Lung (tissue), 12 donors: Measurements from ENCODE around the gene MGP. TPM values are rescaled to one million over a fixed set of nuclear protein-coding genes. Genes with fewer than 3 reads are reported as not detected.

ENCODE experiments used
- ATAC-seq: fragments of 200-7000 bp; cut with Tn5 transposase; one replicate; pipeline ENCODE4 v1.9.1; 2020; ENCODE audit warnings: moderate number of reproducible peaks; ENCODE audit not compliant: insufficient read depth, low FRiP score
- DNase-seq, 3 donors: peaks; one replicate each; pipeline ENCODE4 v3.0.0-alpha.2; 2013 to 2017
- H3K27ac ChIP-seq, 2 donors: one replicate each; pipeline ENCODE4 v1.5.1; 2013; ENCODE audit warnings: mild to moderate bottlenecking in 2 of 2, moderate library complexity in 2 of 2, control low read depth in 1 of 2, inconsistent platforms in 1 of 2, low read depth in 1 of 2, low read length in 1 of 2
- H3K27me3 ChIP-seq, 3 donors: one replicate each; pipeline ENCODE4 v1.5.1; 2013; ENCODE audit warnings: low read length in 2 of 3; ENCODE audit not compliant: control insufficient read depth in 3 of 3, insufficient read depth in 3 of 3
- H3K36me3 ChIP-seq, 4 donors: one replicate each; pipeline ENCODE4 v1.5.1; 2013; ENCODE audit warnings: low read length in 4 of 4, mild to moderate bottlenecking in 1 of 4, moderate library complexity in 1 of 4; ENCODE audit not compliant: control insufficient read depth in 4 of 4, insufficient read depth in 4 of 4
- H3K4me1 ChIP-seq, 5 donors: one replicate each; pipeline ENCODE4 v1.5.1; 2013; ENCODE audit warnings: low read length in 5 of 5, mild to moderate bottlenecking in 2 of 5, moderate library complexity in 1 of 5; ENCODE audit not compliant: control insufficient read depth in 5 of 5, insufficient read depth in 5 of 5
- H3K4me3 ChIP-seq: one replicate; pipeline ENCODE4 v1.5.1; 2013; ENCODE audit warnings: mild to moderate bottlenecking, control low read depth, moderate library complexity
- H3K9ac ChIP-seq, 2 donors: one replicate each; pipeline ENCODE4 v1.5.1; 2013; ENCODE audit warnings: low read length in 2 of 2, control low read depth in 1 of 2; ENCODE audit not compliant: insufficient read depth in 1 of 2
- H3K9me3 ChIP-seq, 4 donors: one replicate each; pipeline ENCODE4 v1.5.1; 2013; ENCODE audit warnings: low read length in 3 of 4, mild to moderate bottlenecking in 1 of 4, moderate library complexity in 1 of 4; ENCODE audit not compliant: control insufficient read depth in 4 of 4, insufficient read depth in 3 of 4
- CTCF ChIP-seq: IDR thresholded peaks from 2 replicates; pipeline ENCODE4 v1.5.1; 2012; ENCODE audit warnings: mild to moderate bottlenecking; ENCODE audit errors: control extremely low read depth, extremely low read depth
- WGBS, 2 donors: extraction: QIAGEN DNeasy Blood & Tissue Kit; methylation state at CpG; one replicate each; pipeline ENCODE4 v1.1.7; 2013; 5-methylcytosine and 5-hydroxymethylcytosine counted together
- polyA plus RNA-seq, 2 donors: library from polyadenylated mRNA; stranded (reverse); fragments of 200-250 nt; gene quantifications; one replicate each; pipeline ENCODE4 v1.2.1, GENCODE V29; 2013
- total RNA-seq, 2 donors: library from RNA; depleted of rRNA in 1 of 2; stranded (reverse); fragments of >200 nt in 1 of 2; gene quantifications; one replicate each; pipeline ENCODE4 v1.2.1, GENCODE V29; 2014 to 2021
- donor health status: control.
- donor health status: control.
- donor health status: Bipolar disorder and iron deficiency.
- donor health status: healthy.
- donor health status: DM: yes; HTN: yes; CAD: no.

Gene MGP
- total and polyA plus RNA-seq, 4 donors = 175 to 592 (median 227) TPM

DNA sequence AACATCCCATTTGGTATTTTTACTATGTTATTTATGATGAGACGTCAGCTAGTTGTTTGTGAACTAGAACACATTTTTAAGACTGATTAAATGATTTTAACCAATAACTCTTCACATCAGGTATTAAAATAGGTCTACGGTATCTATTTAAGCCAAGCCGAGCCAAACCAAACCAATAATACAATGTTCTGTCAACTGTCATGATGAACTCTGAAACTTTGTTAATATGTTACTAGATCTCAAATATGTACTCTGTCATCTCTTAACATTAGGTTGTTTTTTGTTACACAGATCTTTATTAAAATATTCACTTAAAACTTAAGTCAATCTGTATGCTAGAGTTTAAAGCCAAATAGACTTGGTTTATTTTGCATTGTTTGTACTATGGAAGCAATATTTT, 43.3 kb downstream of the MGP start:
- Histone ChIP-seq H3K4me1 (peaks cover 6 to 26% (median 16%) of the 10 kb centered on the region in 5 donors), H3K27ac (peak overlapping the region in 1 of 2 donors; percentile 33), H3K4me3 (no peak overlapping the region), H3K27me3 (no peaks in the 10 kb centered on the region), H3K9ac (no peak overlapping the region), H3K36me3 (peaks cover 0 to 1% (median 0%) of the 10 kb centered on the region in 4 donors), H3K9me3 (no peaks in the 10 kb centered on the region)
- ATAC-seq = no peak
- WGBS, 2 donors = 75 to 88% methylated on average over 3 of the region's 3 CpGs
- no peak for DNase-seq
- no peak for TF ChIP-seq CTCF

DNA sequence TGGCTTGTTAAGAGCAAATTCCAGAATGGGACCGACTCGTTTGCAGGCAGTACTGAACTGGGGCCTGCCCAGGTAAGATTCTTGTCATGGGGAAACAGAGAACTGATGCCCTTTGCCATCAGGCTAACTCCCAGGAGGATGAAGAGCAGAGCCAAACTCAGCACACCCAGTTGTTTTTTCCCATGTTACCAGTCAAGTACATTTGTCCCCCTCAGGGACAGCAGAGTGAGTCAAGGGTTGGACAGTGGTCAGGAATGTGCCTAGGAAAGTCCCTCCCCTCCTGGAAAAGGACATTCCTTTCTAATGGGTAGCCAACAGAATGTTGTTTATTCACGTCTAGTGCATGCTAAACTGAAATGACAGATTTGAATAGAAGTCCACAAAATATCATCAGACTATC, 43.9 kb downstream of the MGP start:
- no peak overlapping the region for H3K9ac ChIP-seq

GRCh38 chr12:14840616-14841015, 45.0 kb downstream of the MGP start:
- H3K4me3 ChIP-seq = no peak overlapping the region
- TF ChIP-seq CTCF = no peak
- H3K36me3 ChIP-seq = peaks cover 0 to 1% (median 0%) of the 10 kb centered on the region in 4 donors
- H3K9ac ChIP-seq = no peak overlapping the region
- no peaks in the 10 kb centered on the region for H3K9me3 ChIP-seq
- DNase-seq = no peak
- no peak overlapping the region for H3K27ac ChIP-seq
- ATAC-seq = no peak
- 82 to 90% methylated on average over 4 of the region's 4 CpGs for WGBS, 2 donors
- no peaks in the 10 kb centered on the region for H3K27me3 ChIP-seq
- H3K4me1 ChIP-seq = peaks cover 0 to 17% (median 6%) of the 10 kb centered on the region in 5 donors

More for the DNA sequence above, 43.9 kb downstream of the MGP start:
- WGBS, 2 donors = 33 to 69% methylated on average over 3 of the region's 3 CpGs
- H3K9me3 ChIP-seq = no peaks in the 10 kb centered on the region
- TF ChIP-seq CTCF = no peak
- H3K4me1 ChIP-seq = peaks cover 1 to 21% (median 11%) of the 10 kb centered on the region in 5 donors
- no peaks in the 10 kb centered on the region for H3K27me3 ChIP-seq
- H3K36me3 ChIP-seq = peaks cover 0 to 1% (median 0%) of the 10 kb centered on the region in 4 donors
- DNase-seq = peak; percentile 18 to 44 (median 40)
- H3K4me3 ChIP-seq = no peak overlapping the region
- ATAC-seq = peak; percentile 48
- peak overlapping the region; percentile 78 to 93 for H3K27ac ChIP-seq

GRCh38 chr12:14839262-14839661, 46.4 kb downstream of the MGP start:
- H3K4me1 ChIP-seq = peaks cover 0 to 22% (median 8%) of the 10 kb centered on the region in 5 donors
- H3K27ac ChIP-seq = no peak overlapping the region
- H3K36me3 ChIP-seq = peaks cover 0 to 1% (median 0%) of the 10 kb centered on the region in 4 donors
- no peaks in the 10 kb centered on the region for H3K27me3 ChIP-seq
- 98 to 99% methylated on average over 1 of the region's 1 CpG for WGBS, 2 donors
- no peak for DNase-seq
- H3K4me3 ChIP-seq = no peak overlapping the region
- no peak overlapping the region for H3K9ac ChIP-seq
- ATAC-seq = no peak
- TF ChIP-seq CTCF = no peak
- H3K9me3 ChIP-seq = no peaks in the 10 kb centered on the region
